NCI-H446 treated with DMSO at 0.1 percent for 48 hours (cell line): ENCODE measurements around the gene TBC1D24.
A peak's percentile ranks its signal among the peaks of the same experiment; 100 is the strongest.

ENCODE experiments used
- DNase-seq: peaks from one replicate; lab custom pipeline; 2025; lab: John Stamatoyannopoulos, UW

TBC1D24 gene

GRCh38 chr16:2517954-2518605 lies 43.2 kb downstream of the TBC1D24 start:
- no peak for DNase-seq

- DNase-seq = no peak
Observed at GRCh38 chr16:2518823-2519710, 44.1 kb downstream of the TBC1D24 start.

DNA sequence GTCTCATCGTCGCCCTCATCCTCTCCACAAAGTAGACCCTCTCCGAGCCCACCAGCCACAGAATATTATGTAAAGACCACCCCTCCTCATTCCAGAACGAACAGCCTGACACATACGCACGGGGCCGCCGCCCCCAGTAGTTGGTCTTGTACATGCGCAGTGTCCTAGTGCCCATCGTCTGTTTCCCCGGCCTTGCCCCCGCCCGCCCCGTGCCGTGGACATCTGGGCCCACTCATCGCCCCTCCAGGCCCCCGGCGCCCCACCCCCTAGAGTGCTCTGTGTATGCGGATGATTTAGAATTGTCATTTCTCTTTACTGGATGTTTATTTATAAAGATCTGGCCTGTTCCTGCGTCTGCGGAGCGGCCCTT lies 44.8 kb downstream of the TBC1D24 start:
- no peak for DNase-seq

- DNase-seq = peak; percentile 73
Observed at GRCh38 chr16:2520097-2520783, 45.3 kb downstream of the TBC1D24 start, which contains the start of gene AMDHD2. Gene AMDHD2, plus strand, starts transcription at chr16:2520371. Its CDS starts 88 bp downstream, at chr16:2520459.

- DNase-seq = no peak
Observed at GRCh38 chr16:2520784-2521531, 46.0 kb downstream of the TBC1D24 start.

DNA sequence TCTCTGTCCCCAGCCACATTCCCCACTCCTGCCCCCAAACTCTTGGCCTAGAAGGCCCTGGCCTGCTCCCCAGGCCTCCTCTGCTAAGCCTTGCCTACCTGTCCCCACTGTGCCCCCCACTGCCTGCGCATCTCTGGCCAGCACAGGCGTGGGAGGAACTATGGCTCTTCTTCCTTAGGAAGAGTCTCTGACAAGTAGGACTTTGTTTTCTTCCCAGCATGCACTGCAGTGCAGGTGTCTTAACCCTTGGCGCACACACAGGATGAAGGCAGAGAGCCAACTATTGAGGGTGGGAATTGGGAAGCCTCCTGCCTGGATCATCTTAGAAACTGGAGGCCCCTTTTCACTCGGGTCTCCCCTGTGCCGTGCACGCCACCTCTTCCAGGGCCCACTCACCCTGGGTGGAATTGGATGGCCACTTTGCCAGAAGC lies 48.9 kb downstream of the TBC1D24 start:
- no peak for DNase-seq

DNA sequence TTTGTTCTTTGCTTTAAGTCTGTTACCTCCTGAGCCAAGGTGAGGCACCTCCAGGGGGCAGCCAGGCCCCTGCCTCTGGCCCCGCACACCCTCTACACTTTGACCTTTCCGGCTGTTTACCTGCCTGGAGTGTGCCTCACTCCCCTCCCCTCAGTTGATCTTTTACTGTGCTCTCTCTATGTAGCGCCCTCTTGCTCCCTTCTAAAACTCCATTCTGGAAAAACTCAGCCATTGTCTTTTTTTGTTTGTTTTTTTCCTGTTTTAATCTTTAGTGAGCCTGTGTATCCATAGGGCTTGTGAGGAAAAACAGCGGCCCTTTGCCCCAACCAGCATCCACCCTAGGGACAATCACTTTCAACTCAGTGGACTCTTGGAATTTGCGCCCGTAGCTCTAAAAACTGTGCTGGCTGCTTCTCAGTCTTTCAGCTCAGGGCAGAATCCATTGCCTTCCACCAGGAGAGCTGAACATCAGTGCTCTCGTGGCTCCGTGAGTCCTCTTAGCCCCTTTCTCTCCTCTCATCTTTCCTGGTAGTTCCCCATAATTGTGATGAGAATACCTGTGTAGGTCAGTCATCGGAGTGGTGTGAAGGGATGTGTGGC lies 49.5 kb downstream of the TBC1D24 start:
- no peak for DNase-seq

GRCh38 chr16:2526135-2526534 lies 51.2 kb downstream of the TBC1D24 start:
- DNase-seq = no peak

- no peak for DNase-seq
Observed at GRCh38 chr16:2527071-2527783, 52.3 kb downstream of the TBC1D24 start.

DNA sequence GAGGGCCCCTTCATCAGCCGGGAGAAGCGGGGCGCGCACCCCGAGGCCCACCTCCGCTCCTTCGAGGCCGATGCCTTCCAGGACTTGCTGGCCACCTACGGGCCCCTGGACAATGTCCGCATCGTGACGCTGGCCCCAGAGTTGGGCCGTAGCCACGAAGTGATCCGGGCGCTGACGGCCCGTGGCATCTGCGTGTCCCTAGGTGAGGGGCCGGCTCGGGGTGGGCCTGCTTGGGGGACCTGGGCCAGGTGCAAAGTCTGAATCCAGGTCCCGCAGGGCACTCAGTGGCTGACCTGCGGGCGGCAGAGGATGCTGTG lies 52.8 kb downstream of the TBC1D24 start:
- no peak for DNase-seq

DNA sequence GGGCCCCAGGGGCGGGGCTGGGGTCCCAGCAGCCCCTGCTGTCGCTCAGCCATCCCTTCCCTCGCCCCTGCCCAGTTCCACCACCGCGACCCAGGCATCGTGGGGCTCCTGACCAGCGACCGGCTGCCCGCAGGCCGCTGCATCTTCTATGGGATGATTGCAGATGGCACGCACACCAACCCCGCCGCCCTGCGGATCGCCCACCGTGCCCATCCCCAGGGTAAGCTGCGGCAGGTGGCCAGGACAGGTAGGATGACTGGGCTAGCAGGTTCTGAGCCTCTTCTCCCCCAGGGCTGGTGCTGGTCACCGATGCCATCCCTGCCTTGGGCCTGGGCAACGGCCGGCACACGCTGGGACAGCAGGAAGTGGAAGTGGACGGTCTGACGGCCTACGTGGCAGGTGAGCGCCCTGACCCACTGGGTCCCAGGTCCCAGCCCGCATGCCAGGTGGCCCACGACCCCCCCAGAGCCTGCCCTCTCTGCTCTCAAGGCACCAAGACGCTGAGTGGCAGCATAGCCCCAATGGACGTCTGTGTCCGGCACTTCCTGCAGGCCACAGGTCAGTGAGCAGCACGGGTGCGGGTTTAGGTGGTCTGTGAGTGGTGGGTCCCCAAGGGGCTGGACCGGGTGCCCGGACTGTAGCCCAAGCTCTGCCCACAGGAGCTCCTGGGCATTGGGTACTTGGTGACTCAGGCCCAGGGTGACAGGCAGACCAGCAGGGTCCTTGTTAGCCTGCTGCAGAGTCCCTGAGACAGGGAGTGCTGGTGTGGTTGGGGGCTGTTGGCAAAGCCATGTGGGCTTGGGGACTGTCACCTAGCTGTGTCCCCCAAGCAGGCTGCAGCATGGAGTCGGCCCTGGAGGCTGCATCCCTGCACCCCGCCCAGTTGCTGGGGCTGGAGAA lies 53.5 kb downstream of the TBC1D24 start:
- no peak for DNase-seq

DNA sequence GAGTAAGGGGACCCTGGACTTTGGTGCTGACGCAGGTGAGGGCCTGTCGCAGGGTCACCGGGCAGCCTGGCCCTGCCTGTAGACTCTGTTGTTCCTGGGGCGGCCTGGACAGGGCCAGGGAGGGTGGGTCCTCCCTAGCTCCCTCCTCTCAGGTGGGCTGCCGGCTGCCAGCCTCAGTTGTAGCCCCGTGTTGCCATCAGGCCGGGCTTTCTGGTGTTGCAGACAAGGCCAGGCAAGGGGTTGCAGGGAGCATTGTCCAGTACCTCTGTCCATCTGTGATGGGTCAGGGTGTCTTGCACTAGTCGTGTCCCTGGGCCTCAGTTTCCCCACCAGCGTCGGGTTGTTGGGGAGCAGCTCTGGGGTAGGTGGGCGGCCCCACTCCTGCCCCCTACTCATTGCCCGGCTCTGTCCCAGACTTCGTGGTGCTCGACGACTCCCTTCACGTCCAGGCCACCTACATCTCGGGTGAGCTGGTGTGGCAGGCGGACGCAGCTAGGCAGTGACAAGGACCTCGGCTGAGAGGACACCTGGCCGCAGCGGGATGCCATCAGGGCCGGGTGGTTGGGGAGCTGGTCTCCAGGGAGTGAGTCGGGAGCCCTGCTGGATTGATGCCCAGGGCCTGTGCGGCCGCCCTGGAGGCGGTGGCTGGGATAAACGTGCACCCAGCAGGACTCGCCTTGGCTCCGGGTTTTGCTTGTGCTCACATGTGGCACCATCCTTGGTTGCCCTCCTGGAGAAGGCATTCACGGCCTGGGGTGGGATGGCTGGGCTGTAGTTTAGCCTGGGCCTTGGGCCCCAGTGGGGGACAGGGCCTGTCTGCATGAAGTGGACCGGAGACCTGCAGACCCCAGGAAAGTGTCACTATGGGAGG lies 54.4 kb downstream of the TBC1D24 start:
- DNase-seq = no peak

- DNase-seq = no peak
Observed at GRCh38 chr16:2529961-2530628, 55.2 kb downstream of the TBC1D24 start.

GRCh38 chr16:2530629-2531318 lies 55.8 kb downstream of the TBC1D24 start:
- DNase-seq = no peak

GRCh38 chr16:2531371-2531695 lies 56.4 kb downstream of the TBC1D24 start, which contains the start of gene CEMP1:
Gene CEMP1, minus strand, starts transcription at chr16:2531408. Its CDS starts 335 bp downstream, at chr16:2531073.
- no peak for DNase-seq

DNA sequence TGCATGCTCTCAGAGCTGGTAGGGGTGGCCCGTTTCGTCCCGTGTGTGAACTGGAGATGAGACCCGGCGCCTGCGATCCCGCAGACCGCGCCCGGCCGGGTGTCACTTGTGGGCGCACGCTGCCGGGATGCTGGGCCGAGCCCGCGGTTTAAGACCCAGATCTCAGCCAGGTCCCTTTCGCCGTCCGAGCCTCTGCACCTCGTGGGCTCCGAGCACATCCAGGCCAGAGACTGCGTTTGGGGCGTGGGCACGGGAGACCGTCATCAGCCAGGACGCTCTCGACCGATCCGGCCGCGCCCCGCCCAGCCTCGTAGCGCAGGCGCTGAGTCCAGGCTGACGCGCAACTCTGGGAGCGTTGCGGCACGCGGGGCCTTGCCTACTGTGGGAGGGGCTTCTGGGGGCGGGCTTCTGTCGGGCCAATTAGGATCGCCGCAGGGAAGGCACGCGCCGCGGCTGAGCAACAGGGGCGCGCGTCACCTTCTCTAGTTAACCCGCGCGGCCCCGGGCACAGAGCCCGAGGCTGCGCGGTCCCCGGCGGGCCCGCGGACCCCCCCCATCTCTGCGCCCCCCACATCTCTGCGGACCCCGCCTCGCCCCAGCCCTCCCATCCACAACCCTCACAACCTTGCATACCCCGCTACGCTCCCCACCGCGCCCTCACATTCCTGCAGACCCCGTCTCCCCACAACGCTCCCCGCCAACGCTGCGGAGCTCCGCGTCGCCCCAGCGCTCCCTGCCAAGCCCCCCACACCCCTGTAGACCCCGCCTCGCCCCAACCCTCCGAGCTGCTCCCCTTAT lies 57.0 kb downstream of the TBC1D24 start:
- peak; percentile 92 for DNase-seq
